ENCODE data around the gene DAZAP1.

GRCh38 chr19:1408300-1409203 lies 1.2 kb downstream of the DAZAP1 start:
- no peak for TF ChIP-seq CTCF (IDR thresholded peaks at IDR 0.05)
- TF ChIP-seq POLR2AphosphoS5 (IDR thresholded peaks at IDR 0.05): no peak
- TF ChIP-seq POLR2A (IDR thresholded peaks at IDR 0.05): no peak

Data from suprapubic skin (tissue), 4 donors.